Cerebellar nuclear complex (tissue), 1 donor: Measurements from ENCODE around the gene SLC6A8.
"Not testable (repeated sequence)": the region's sequence is repeated elsewhere in the genome, so short reads cannot be mapped to it uniquely, and the experiment has no call there.

Experiments used
- DNase-seq, 2 experiments: peaks; one replicate each; lab custom pipeline; 2025; lab: John Stamatoyannopoulos, UW

Gene SLC6A8

GRCh38 chrX:153731117-153731844 is 43.6 kb downstream of the SLC6A8 start:
- no peak for DNase-seq

- DNase-seq = no peak
Measured at GRCh38 chrX:153731845-153732215, 44.1 kb downstream of the SLC6A8 start.

GRCh38 chrX:153732401-153732800 is 44.7 kb downstream of the SLC6A8 start:
- DNase-seq = no peak

- no peak for DNase-seq
Measured at GRCh38 chrX:153733651-153734240, 46.0 kb downstream of the SLC6A8 start.

GRCh38 chrX:153734871-153735270 is 47.1 kb downstream of the SLC6A8 start:
- DNase-seq = no peak

GRCh38 chrX:153735274-153735673 is 47.5 kb downstream of the SLC6A8 start:
- DNase-seq = no peak

- no peak for DNase-seq
Measured at GRCh38 chrX:153736071-153736820, 48.5 kb downstream of the SLC6A8 start.

GRCh38 chrX:153736871-153737441 is 49.2 kb downstream of the SLC6A8 start:
- no peak for DNase-seq

GRCh38 chrX:153738056-153738605 is 50.4 kb downstream of the SLC6A8 start:
- no peak for DNase-seq

GRCh38 chrX:153739754-153740486 is 52.2 kb downstream of the SLC6A8 start:
- DNase-seq = no peak

GRCh38 chrX:153740631-153741222 is 53.0 kb downstream of the SLC6A8 start:
- DNase-seq = no peak

- DNase-seq = no peak
Measured at GRCh38 chrX:153741446-153741845, 53.7 kb downstream of the SLC6A8 start.

- DNase-seq = not testable (repeated sequence)
Measured at GRCh38 chrX:153742111-153742510, 54.4 kb downstream of the SLC6A8 start.

GRCh38 chrX:153742796-153743467 is 55.2 kb downstream of the SLC6A8 start:
- DNase-seq = not testable (repeated sequence)

GRCh38 chrX:153743468-153744209 is 55.9 kb downstream of the SLC6A8 start:
- not testable (repeated sequence) for DNase-seq

GRCh38 chrX:153744210-153745066 is 56.7 kb downstream of the SLC6A8 start:
- DNase-seq = no peak

- DNase-seq = not testable (repeated sequence)
Measured at GRCh38 chrX:153745067-153745433, 57.3 kb downstream of the SLC6A8 start.
